ENCODE data around the gene MKRN3.

DNA sequence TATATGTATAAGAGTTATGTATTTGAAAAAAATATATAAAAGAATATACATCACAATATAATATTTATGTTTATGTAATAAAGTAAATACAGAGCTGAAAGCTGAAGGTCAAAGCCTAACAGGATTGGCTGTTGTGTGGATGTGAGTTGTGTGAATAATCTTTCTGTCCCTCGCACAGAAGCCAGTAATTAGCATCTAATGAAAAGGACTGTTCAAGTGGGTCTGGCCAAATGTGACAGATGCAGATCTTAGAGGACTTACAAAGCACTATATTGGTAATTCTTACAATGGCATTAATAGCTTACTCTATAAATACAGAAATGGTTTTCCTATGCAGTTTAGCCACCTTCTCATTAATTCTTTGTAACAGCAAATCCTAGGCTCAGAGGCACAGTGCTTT, 2.4 kb downstream of the MKRN3 start:
- TF ChIP-seq, protein P1, sequence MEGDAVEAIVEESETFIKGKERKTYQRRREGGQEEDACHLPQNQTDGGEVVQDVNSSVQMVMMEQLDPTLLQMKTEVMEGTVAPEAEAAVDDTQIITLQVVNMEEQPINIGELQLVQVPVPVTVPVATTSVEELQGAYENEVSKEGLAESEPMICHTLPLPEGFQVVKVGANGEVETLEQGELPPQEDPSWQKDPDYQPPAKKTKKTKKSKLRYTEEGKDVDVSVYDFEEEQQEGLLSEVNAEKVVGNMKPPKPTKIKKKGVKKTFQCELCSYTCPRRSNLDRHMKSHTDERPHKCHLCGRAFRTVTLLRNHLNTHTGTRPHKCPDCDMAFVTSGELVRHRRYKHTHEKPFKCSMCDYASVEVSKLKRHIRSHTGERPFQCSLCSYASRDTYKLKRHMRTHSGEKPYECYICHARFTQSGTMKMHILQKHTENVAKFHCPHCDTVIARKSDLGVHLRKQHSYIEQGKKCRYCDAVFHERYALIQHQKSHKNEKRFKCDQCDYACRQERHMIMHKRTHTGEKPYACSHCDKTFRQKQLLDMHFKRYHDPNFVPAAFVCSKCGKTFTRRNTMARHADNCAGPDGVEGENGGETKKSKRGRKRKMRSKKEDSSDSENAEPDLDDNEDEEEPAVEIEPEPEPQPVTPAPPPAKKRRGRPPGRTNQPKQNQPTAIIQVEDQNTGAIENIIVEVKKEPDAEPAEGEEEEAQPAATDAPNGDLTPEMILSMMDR (IDR thresholded peaks at IDR 0.05; ENCODE audit: low read length): no peak
- TF ChIP-seq EZH2 (optimal IDR thresholded peaks at IDR 0.05; ENCODE audit: low read depth, low read length): no peak
- no peak for TF ChIP-seq EZH2phosphoT487 (IDR thresholded peaks at IDR 0.05; ENCODE audit: low read length)

Measured in MM.1S (cell line).